ENCODE results near the gene ST6GALNAC6.

DNA sequence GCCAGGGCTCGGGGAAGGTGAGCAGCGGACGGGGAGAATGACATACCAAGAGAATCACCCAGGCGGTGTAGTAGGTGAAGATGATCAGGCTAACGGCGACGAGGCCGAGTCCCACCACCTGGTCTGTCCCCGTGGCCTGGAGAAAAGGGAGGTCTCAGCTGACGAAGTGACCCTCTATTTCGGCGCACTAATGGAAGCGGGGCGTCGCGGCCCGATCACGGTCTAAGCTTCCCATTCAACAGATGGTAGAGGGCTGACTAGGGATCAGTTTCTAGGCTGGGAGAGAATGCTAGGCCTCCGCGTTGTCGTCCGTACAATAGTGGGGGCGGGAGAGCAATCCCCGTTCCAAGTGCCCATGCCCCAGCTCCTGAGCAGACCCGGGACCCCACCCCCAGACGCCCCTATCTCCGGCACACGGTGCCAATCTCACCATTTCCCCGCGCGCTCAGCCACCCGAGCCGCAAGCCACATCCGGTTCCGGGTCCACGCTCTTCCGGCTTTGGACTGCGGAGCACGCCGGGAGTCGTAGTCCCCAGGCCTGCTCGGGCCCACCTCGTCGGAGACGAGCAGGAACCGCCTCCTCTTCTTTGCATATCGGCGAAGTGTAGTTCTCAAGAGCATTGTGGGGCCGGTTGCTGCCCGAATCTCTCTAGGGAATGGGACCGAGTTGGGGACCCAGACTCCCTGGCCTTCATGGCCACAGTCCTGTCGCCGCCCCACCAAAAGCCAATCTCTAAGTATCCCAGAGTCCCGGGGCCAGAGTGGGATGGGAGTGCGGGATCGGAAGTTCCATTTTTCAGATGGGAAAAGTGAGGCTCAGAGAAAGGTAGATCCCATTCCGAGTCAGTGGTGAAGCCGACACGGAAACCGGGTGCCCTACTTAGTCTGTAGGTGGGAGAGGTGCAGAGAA lies 38.2 kb upstream of the ST6GALNAC6 start, which contains the start of gene DPM2:
- TF ChIP-seq TAF1 (IDR thresholded peaks at IDR 0.05; ENCODE audit: borderline replicate concordance, insufficient read depth, low read length) (peak; percentile 78; the same call in 1 of the 2 replicates), SIN3A (IDR thresholded peaks at IDR 0.05; ENCODE audit: borderline replicate concordance, insufficient read depth, low read length) (peak; percentile 69; the same call in 1 of the 2 replicates), POLR2AphosphoS5 (IDR thresholded peaks at IDR 0.05; ENCODE audit: low read depth, low read length) (peak; percentile 85), REST (IDR thresholded peaks at IDR 0.05; ENCODE audit: insufficient read depth in 1 of 2, low read depth in 2 of 2, low read length in 2 of 2) (no peak)
